Measurements from ENCODE around the gene SCAP. TPM values are rescaled to one million over a fixed set of nuclear protein-coding genes. Genes with fewer than 3 reads are reported as not detected.

SCAP gene
- total and polyA plus RNA-seq, 12 donors = 31.7 to 56.7 (median 40.4) TPM

GRCh38 chr3:47394140-47394870 is 81.4 kb downstream of the SCAP start:
- intact Hi-C loops (cut with DNase I) = no loop called here
- no peak overlapping the region for H3K4me3 ChIP-seq
- peak overlapping the region in 8 of 10 donors; percentile 3 to 42 (median 26) for H3K27ac ChIP-seq
- H3K27me3 ChIP-seq = no peaks in the 10 kb centered on the region
- H3K36me3 ChIP-seq = peaks cover 0 to 48% (median 5%) of the 10 kb centered on the region in 9 donors
- WGBS, 2 donors = 28 to 40% methylated on average over 8 of the region's 8 CpGs
- no peaks in the 10 kb centered on the region for H3K9me3 ChIP-seq
- peaks cover 11 to 26% (median 20%) of the 10 kb centered on the region in 9 donors for H3K4me1 ChIP-seq
- TF ChIP-seq CTCF (IDR thresholded peaks at IDR 0.05) = no peak
- peak in 6 of 8 donors; percentile 19 to 46 (median 30) for ATAC-seq
- DNase-seq = no peak

- WGBS, 2 donors = 98 to 100% methylated on average over 3 of the region's 3 CpGs
- no peak for ATAC-seq
These were observed 82.8 kb downstream of the SCAP start for GRCh38 chr3:47392933-47393332.

GRCh38 chr3:47385796-47386195 is 89.9 kb downstream of the SCAP start:
- intact Hi-C loops (cut with DNase I) = no loop called here
- Histone ChIP-seq H3K36me3 (peaks cover 0 to 41% (median 0%) of the 10 kb centered on the region in 9 donors), H3K27ac (no peak overlapping the region), H3K4me1 (peaks cover 4 to 37% (median 24%) of the 10 kb centered on the region in 9 donors), H3K9me3 (no peaks in the 10 kb centered on the region), H3K4me3 (no peak overlapping the region), H3K27me3 (no peaks in the 10 kb centered on the region)
- WGBS, 2 donors = 78 to 79% methylated on average over 2 of the region's 2 CpGs
- ATAC-seq (no peak), DNase-seq (no peak)
- TF ChIP-seq CTCF (IDR thresholded peaks at IDR 0.05) = no peak

More at GRCh38 chr3:47392933-47393332, 82.8 kb downstream of the SCAP start:
- no peak overlapping the region for H3K4me3 ChIP-seq
- H3K36me3 ChIP-seq = peaks cover 0 to 47% (median 5%) of the 10 kb centered on the region in 9 donors
- H3K27me3 ChIP-seq = no peaks in the 10 kb centered on the region
- no peak overlapping the region for H3K27ac ChIP-seq
- DNase-seq = no peak
- peaks cover 11 to 26% (median 20%) of the 10 kb centered on the region in 9 donors for H3K4me1 ChIP-seq
- no peaks in the 10 kb centered on the region for H3K9me3 ChIP-seq
- TF ChIP-seq CTCF (IDR thresholded peaks at IDR 0.05) = no peak
- intact Hi-C loops (cut with DNase I) = no loop called here

- WGBS, 2 donors = 87 to 89% methylated on average over 4 of the region's 4 CpGs
- intact Hi-C loops (cut with DNase I) = no loop called here
- no peak for TF ChIP-seq CTCF (IDR thresholded peaks at IDR 0.05)
- no peak for ATAC-seq
- Histone ChIP-seq H3K36me3 (peaks cover 0 to 37% (median 0%) of the 10 kb centered on the region in 9 donors), H3K27ac (no peak overlapping the region), H3K4me1 (peaks cover 4 to 38% (median 24%) of the 10 kb centered on the region in 9 donors), H3K27me3 (no peaks in the 10 kb centered on the region), H3K4me3 (no peak overlapping the region), H3K9me3 (no peaks in the 10 kb centered on the region)
- DNase-seq = no peak
These were observed 90.7 kb downstream of the SCAP start for GRCh38 chr3:47385007-47385406.

Measured in heart right ventricle (tissue), 16 donors.